Aorta (tissue), 5 donors: ENCODE results near the gene LPP. TPM values are rescaled to one million over a fixed set of nuclear protein-coding genes. Genes with fewer than 3 reads are reported as not detected.

Experiments used
- ATAC-seq: fragments of 200-7000 bp; cut with Tn5 transposase; one replicate; pipeline ENCODE4 v1.9.1; 2022; ENCODE audit warnings: moderate library complexity; ENCODE audit not compliant: low FRiP score
- DNase-seq, 2 donors: peaks; one replicate each; pipeline ENCODE4 v3.0.0-alpha.2; 2020
- H3K27ac ChIP-seq, 2 donors: one replicate each; pipeline ENCODE4 v1.5.1; 2013; ENCODE audit warnings: low read length in 2 of 2, mild to moderate bottlenecking in 2 of 2, moderate library complexity in 2 of 2, control low read depth in 1 of 2, inconsistent platforms in 1 of 2, low read depth in 1 of 2
- H3K27me3 ChIP-seq, 2 donors: one replicate each; pipeline ENCODE4 v1.6.1; 2013; ENCODE audit warnings: control low read depth in 1 of 2, low read length in 1 of 2, mild to moderate bottlenecking in 1 of 2, moderate library complexity in 1 of 2; ENCODE audit not compliant: insufficient read depth in 2 of 2, control insufficient read depth in 1 of 2
- H3K36me3 ChIP-seq, 2 donors: one replicate each; pipeline ENCODE4 v1.6.1; 2013; ENCODE audit warnings: control low read depth in 1 of 2, low read length in 1 of 2, mild to moderate bottlenecking in 1 of 2; ENCODE audit not compliant: insufficient read depth in 2 of 2, control insufficient read depth in 1 of 2
- H3K4me1 ChIP-seq, 2 donors: one replicate each; pipeline ENCODE4 v1.6.1; 2013; ENCODE audit warnings: low read length in 2 of 2, control low read depth in 1 of 2, mild to moderate bottlenecking in 1 of 2, moderate library complexity in 1 of 2; ENCODE audit not compliant: insufficient read depth in 2 of 2, control insufficient read depth in 1 of 2
- H3K4me3 ChIP-seq, 2 donors: one replicate each; pipeline ENCODE4 v1.5.1; 2013; ENCODE audit warnings: low read length in 2 of 2, control low read depth in 1 of 2, mild to moderate bottlenecking in 1 of 2
- H3K9me3 ChIP-seq: one replicate; pipeline ENCODE4 v1.6.1; 2013; ENCODE audit warnings: mild to moderate bottlenecking, low read length; ENCODE audit not compliant: control insufficient read depth
- WGBS, 2 donors: extraction: QIAGEN DNeasy Blood & Tissue Kit; methylation state at CpG; one replicate each; pipeline ENCODE4 v1.1.7; 2013; 5-methylcytosine and 5-hydroxymethylcytosine counted together
- intact Hi-C, 2 donors: fragments of 100-400 bp; cut with DNase I; formaldehyde crosslinking; loops; one replicate each; pipeline versions ENCODE4 v1.14.2 to v1.15.0; 2022
- polyA plus RNA-seq, 2 donors: library from polyadenylated mRNA; stranded (reverse); fragments of 200-250 nt; gene quantifications; one replicate each; pipeline ENCODE4 v1.2.3, GENCODE V29; 2013
- total RNA-seq, 2 donors: library from RNA; stranded (reverse); fragmentation: NEBNext Ultra II Directional; extraction: Animal tissue kit (Norgen Biotek cat#: 25700); gene quantifications; one replicate each; pipeline ENCODE4 v1.2.1, GENCODE V29; 2021
- donor health status: healthy with polysubstance abuse.
- donor health status: Bipolar disorder and iron deficiency.
- donor health status: DM: no; HTN: no; CAD: no.
- donor health status: DM: no; HTN: no; CAD: no.
- donor health status: DM: yes; HTN: yes; CAD: no.

Gene LPP
- total and polyA plus RNA-seq, 4 donors, result 37.7 to 2,536 (median 527) TPM

- peaks cover 0 to 2% of the 10 kb centered on the region in 2 donors for H3K36me3 ChIP-seq
- H3K27me3 ChIP-seq, result no peaks in the 10 kb centered on the region
- no peak for ATAC-seq
- WGBS, 2 donors, result 55 to 68% methylated on average over 2 of the region's 2 CpGs
- no peak overlapping the region for H3K27ac ChIP-seq
- no peak for DNase-seq
- no peak overlapping the region for H3K4me3 ChIP-seq
- no peaks in the 10 kb centered on the region for H3K9me3 ChIP-seq
- peaks cover 1 to 15% of the 10 kb centered on the region in 2 donors for H3K4me1 ChIP-seq
- intact Hi-C loops, result no loop called here
Observed at GRCh38 chr3:188667926-188668325, 514.0 kb downstream of the LPP start.

GRCh38 chr3:188670446-188670845 lies 516.5 kb downstream of the LPP start:
- no peak overlapping the region for H3K4me3 ChIP-seq
- intact Hi-C loops, result no loop called here
- H3K36me3 ChIP-seq, result peaks cover 0 to 2% of the 10 kb centered on the region in 2 donors
- no peak overlapping the region for H3K27ac ChIP-seq
- ATAC-seq (no peak), DNase-seq (no peak)
- no peaks in the 10 kb centered on the region for H3K27me3 ChIP-seq
- H3K9me3 ChIP-seq, result no peaks in the 10 kb centered on the region
- 86 to 90% methylated on average over 5 of the region's 5 CpGs for WGBS, 2 donors
- H3K4me1 ChIP-seq, result peaks cover 2 to 12% of the 10 kb centered on the region in 2 donors

GRCh38 chr3:188671971-188672370 lies 518.0 kb downstream of the LPP start:
- peaks cover 0 to 2% of the 10 kb centered on the region in 2 donors for H3K36me3 ChIP-seq
- no peak for ATAC-seq
- H3K27ac ChIP-seq, result no peak overlapping the region
- H3K27me3 ChIP-seq, result no peaks in the 10 kb centered on the region
- H3K4me1 ChIP-seq, result peaks cover 2 to 12% of the 10 kb centered on the region in 2 donors
- 63 to 65% methylated on average over 4 of the region's 4 CpGs for WGBS, 2 donors
- no peak overlapping the region for H3K4me3 ChIP-seq
- no peak for DNase-seq
- intact Hi-C loops, result no loop called here
- no peaks in the 10 kb centered on the region for H3K9me3 ChIP-seq

GRCh38 chr3:188672840-188673239 lies 518.9 kb downstream of the LPP start:
- Histone ChIP-seq H3K27me3 (no peaks in the 10 kb centered on the region), H3K4me1 (peaks cover 2 to 15% of the 10 kb centered on the region in 2 donors), H3K9me3 (no peaks in the 10 kb centered on the region), H3K36me3 (peaks cover 0 to 2% of the 10 kb centered on the region in 2 donors), H3K27ac (no peak overlapping the region), H3K4me3 (no peak overlapping the region)
- intact Hi-C loops, result no loop called here
- DNase-seq (no peak), ATAC-seq (no peak)
- WGBS, 2 donors, result 31 to 37% methylated on average over 4 of the region's 4 CpGs

- ATAC-seq (peak; percentile 41), DNase-seq (no peak)
- intact Hi-C loops, result no loop called here
- Histone ChIP-seq H3K4me1 (peaks cover 2 to 16% of the 10 kb centered on the region in 2 donors), H3K4me3 (no peak overlapping the region), H3K9me3 (no peaks in the 10 kb centered on the region), H3K27me3 (no peaks in the 10 kb centered on the region), H3K36me3 (peaks cover 0 to 2% of the 10 kb centered on the region in 2 donors), H3K27ac (no peak overlapping the region)
- 97 to 100% methylated on average over 1 of the region's 1 CpG for whole genome bisulfite sequencing, 2 donors
Observed at GRCh38 chr3:188673646-188674186, 519.8 kb downstream of the LPP start.

GRCh38 chr3:188674595-188674994 lies 520.6 kb downstream of the LPP start:
- Histone ChIP-seq H3K9me3 (no peaks in the 10 kb centered on the region), H3K27me3 (no peaks in the 10 kb centered on the region), H3K4me3 (no peak overlapping the region), H3K36me3 (peaks cover 0 to 2% of the 10 kb centered on the region in 2 donors), H3K4me1 (peaks cover 2 to 21% of the 10 kb centered on the region in 2 donors), H3K27ac (no peak overlapping the region)
- DNase-seq, result no peak
- 59 to 62% methylated on average over 3 of the region's 3 CpGs for WGBS, 2 donors
- no peak for ATAC-seq
- intact Hi-C loops, result no loop called here

GRCh38 chr3:188677344-188677743 lies 523.4 kb downstream of the LPP start:
- intact Hi-C loops, result no loop called here
- H3K4me1 ChIP-seq, result peaks cover 6 to 20% of the 10 kb centered on the region in 2 donors
- no peaks in the 10 kb centered on the region for H3K9me3 ChIP-seq
- H3K27me3 ChIP-seq, result no peaks in the 10 kb centered on the region
- no peaks in the 10 kb centered on the region for H3K36me3 ChIP-seq
- no peak overlapping the region for H3K4me3 ChIP-seq
- DNase-seq, result no peak
- WGBS, 2 donors, result 98 to 100% methylated on average over 1 of the region's 1 CpG
- no peak for ATAC-seq
- H3K27ac ChIP-seq, result no peak overlapping the region

- intact Hi-C loops, result loop anchor here (5.0 to 10.0 kb wide), 4 partner anchors 63 to 945 kb away; partner anchors contain the start of gene BCL6 (in 1 of the 2)
- Histone ChIP-seq H3K27ac (no peak overlapping the region), H3K4me1 (peaks cover 8 to 32% of the 10 kb centered on the region in 2 donors), H3K4me3 (no peak overlapping the region), H3K36me3 (no peaks in the 10 kb centered on the region), H3K27me3 (no peaks in the 10 kb centered on the region), H3K9me3 (no peaks in the 10 kb centered on the region)
- 16 to 26% methylated on average over 1 of the region's 1 CpG for WGBS, 2 donors
- DNase-seq (no peak), ATAC-seq (peak; percentile 45)
Observed at GRCh38 chr3:188680189-188680588, 526.2 kb downstream of the LPP start.

GRCh38 chr3:188680605-188681004 lies 526.6 kb downstream of the LPP start:
- Histone ChIP-seq H3K9me3 (no peaks in the 10 kb centered on the region), H3K4me3 (no peak overlapping the region), H3K27me3 (no peaks in the 10 kb centered on the region), H3K27ac (no peak overlapping the region), H3K36me3 (no peaks in the 10 kb centered on the region), H3K4me1 (peaks cover 8 to 32% of the 10 kb centered on the region in 2 donors)
- DNase-seq (no peak), ATAC-seq (no peak)
- WGBS, 2 donors, result 61 to 64% methylated on average over 3 of the region's 3 CpGs
- intact Hi-C loops, result loop anchor here (5.0 to 10.0 kb wide), 4 partner anchors 63 to 946 kb away; partner anchors contain the start of gene BCL6 (in 1 of the 2)
